GM19324 (cell line): ENCODE results near the gene C2CD4C.
"Not testable (repeated sequence)": the region's sequence is repeated elsewhere in the genome, so short reads cannot be mapped to it uniquely, and the experiment has no call there.

Experiments
- ATAC-seq: cut with Tn5 transposase; IDR thresholded peaks from one replicate; pipeline ENCODE4 v1.9.1; 2021; ENCODE audit warnings: mild to moderate bottlenecking, moderate library complexity; ENCODE audit not compliant: unreplicated experiment, low FRiP score

Gene C2CD4C

DNA sequence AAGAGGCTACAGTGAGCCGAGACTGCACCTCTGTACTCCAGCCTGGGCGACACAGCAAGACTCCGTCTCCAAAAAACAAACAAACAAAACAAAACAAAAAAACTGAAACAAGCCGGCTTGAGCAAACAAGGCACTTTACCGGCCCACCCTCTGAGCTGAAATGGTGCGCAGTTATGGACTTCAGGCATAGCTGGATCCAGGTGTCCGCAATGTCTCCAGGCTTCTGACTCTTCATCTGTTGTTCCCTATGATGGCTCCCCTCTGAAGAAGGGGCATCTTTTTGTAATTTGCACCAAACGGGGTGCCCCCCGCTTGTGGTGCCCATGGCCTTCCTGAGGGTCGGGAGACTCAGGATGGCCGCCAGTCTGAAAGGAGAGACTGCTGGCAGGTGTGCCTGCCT is 6.2 kb downstream of the C2CD4C start:
- ATAC-seq, result no peak

DNA sequence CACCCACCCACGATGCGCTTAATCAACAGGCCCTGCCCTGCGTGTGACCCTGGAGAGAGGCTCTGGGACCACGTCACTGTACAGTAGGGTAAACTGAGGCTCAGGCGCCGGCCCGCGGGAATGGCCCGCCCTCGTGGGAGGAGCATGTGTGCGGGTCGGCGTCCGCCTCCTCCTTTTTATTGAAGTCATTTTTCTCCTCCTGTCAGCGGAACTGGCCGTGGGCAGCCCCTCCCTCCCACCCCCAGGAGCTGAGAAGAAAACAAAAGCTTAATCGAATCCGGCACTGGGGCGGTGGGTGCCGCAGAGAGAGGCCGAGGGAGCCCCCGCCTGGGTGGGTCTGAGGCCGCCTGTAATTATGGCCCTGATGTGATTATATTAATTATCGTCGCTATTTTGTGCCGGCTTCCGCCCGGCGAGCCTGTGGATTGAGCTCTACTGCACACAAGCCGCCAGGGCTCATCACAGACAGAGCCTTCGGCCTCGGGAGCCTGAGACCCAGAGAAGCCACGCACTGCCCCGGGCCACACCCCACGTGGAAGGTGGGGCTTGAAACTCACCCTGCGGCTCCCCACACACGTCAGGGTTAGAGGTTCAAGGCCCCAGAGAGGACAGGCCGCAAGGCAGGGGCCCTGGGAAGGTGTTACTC is 7.0 kb downstream of the C2CD4C start:
- no peak for ATAC-seq

DNA sequence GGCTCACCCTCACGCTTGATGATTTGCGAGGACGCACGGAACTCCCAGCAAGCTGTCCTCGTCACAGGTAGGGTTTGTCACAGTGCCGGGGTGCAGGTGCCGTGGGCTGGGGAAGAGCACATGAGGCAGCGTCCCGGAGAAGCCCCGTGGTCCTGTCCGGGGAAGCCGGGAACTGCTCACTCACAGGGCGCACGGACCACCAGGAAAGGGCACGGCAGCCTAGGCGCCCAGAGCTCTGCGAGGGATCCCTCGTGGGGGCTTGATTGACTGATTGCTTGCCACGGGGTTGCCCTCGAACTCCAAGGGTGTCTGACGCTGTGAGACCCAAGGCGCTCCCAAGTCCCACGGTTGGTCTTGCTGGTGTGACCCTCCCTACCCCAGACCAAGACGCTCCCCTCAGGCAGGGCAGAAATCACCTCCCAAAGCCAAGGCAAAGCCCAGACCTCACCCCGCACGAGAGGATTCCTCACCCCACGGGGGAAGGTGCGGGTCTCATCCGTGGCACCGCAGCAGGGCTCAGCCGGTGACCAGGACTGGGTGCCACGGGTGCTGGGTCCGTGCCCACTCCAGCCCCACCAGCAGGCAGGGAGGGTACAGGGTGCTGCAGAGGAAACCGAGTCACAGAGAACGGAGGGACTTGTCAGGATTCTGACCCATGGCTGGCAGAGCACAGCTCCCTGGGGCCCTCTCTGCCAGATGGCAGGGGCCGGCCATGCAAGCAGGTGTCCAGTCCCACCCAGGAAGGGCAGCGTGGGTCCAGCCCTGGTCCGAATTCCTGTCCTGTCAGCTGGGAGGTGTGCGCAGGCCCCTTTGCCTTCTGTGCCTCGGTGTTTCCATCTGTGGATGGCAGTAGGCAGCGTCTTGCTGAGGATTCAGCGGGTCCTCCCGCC is 7.7 kb downstream of the C2CD4C start:
- no peak for ATAC-seq

DNA sequence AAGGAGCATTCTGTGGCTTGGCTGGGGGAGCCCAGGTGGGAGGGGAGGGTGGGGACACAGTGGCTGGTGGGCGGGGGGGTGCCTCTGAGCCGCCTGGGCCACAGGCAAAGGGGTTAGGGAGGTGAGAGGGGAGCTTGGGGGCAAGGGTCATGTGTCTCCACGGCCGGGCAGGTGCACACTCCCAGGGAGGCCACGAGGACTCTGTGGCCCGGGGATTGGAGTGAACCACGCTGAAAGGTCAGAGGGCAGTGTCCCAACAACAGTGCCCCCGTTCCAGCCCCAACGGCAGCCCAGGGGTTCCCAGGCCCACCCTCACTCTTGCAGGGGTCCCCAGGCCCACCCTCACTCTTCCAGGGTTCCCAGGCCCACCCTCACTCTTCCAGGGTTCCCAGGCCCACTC is 9.6 kb downstream of the C2CD4C start:
- no peak for ATAC-seq

DNA sequence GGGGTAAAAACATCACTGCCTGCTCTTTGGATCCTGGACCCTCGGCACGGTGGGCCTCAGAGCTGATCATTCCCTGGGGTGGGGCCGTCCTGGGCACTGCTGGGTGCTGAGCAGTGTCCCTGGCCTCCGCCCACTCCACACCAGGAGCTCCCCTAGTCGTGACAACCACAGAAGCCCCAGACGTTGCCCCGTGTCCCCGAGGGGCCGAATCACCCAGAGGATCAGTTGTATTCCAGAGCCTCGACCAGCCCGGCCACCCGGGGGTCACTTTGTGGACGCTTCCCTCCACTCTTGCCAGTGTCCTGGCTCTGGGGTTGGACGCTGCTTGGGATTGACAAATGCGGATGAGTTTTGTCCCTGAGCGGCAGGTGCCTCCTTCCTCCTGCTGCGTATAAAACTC is 10.2 kb downstream of the C2CD4C start:
- ATAC-seq, result no peak

DNA sequence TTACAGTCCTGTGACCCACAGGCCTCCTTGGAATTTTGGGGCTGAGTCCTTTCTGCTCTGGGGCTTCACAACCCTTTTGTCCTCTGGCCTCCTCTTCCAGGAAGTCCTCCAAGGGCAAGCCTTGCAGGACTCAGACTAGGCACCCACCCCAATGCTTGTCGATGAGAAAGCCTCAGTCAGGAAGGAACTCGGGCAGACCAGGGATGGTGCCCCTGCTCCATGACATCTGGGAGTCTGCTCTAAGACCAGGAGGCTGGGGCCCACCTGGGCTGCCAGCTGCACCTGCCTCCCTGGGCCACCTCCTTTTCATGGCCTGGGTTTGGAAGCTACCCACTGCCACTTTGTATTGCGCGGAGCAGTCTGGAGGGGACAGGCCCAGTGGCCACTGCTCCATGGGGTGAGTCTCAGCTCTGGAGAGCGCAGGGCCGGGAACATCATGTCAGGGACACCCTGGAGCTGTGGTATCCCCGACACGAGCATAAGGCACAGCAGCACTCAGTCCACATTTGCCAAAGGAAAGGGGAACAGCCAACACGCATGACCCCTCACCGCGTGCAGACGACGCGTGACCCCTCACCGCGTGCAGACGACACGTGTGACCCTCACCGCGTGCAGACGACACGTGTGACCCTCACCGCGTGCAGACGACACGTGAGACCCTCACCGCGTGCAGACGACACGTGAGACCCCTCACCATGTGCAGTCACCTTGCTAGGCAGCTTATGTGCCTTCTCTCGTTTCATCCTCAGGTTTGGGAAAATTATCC is 10.8 kb downstream of the C2CD4C start:
- no peak for ATAC-seq

DNA sequence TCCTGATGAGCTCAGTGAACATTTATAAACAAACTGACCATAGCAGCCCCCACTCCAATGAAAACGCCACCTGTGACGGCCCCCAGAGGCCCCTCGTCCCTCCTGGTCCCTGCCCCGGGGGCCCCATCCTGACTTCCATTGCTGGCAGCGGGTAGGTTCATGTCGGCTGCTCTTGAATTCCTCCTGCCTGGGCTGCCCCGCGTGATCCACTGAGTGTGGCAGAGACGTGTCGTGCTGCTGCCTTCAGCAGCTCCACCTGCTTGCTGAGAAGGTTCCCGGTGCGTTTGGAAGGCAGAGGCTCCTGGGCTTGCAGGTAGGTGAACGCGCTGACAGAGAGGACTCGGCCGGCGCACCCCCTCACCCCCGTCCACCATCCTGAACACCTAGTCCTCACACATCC is 11.6 kb downstream of the C2CD4C start:
- ATAC-seq, result no peak

DNA sequence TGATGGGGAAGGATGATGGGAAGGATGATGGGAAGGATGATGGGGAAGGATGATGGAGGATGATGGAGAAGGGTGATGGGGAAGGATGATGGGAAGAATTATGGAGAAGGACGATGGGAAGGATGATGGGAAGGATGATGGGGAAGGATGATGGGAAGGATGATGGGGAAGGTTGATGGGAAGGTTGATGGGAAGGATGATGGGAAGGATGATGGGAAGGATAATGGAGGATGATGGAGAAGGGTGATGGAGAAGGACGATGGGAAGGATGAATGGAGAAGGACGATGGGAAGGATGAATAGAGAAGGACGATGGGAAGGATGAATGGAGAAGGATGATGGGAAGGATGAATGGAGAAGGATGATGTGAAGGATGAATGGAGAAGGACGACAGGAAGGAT is 13.5 kb downstream of the C2CD4C start:
- ATAC-seq, result no peak

DNA sequence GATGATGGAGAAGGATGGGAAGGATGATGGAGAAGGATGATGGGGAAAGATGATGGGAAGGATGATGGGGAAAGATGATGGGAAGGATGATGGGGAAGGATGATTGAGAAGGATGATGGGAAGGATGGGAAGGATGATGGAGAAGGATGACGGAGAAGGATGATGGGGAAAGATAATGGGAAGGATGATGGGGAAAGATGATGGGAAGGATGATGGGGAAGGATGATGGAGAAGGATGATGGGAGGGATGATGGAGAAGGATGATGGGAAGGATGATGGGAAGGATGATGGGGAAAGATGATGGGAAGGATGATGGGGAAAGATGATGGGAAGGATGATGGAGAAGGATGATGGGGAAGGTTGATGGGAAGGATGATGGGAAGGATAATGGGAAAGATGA is 14.1 kb downstream of the C2CD4C start:
- ATAC-seq, result not testable (repeated sequence)

DNA sequence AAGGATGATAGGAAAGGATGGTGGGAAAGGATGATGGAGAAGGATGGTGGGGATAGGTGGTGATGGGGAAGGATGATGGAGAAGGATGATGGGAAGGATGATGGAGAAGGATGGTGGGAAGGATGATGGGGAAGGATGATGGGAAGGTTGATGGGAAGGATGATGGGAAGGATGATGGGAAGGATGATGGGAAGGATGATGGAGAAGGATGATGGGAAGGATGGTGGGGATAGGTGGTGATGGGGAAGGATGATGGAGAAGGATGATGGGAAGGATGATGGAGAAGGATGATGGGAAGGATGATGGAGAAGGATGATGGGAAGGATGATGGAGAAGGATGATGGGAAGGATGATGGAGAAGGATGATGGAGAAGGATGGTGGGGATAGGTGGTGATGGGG is 15.4 kb downstream of the C2CD4C start:
- not testable (repeated sequence) for ATAC-seq

DNA sequence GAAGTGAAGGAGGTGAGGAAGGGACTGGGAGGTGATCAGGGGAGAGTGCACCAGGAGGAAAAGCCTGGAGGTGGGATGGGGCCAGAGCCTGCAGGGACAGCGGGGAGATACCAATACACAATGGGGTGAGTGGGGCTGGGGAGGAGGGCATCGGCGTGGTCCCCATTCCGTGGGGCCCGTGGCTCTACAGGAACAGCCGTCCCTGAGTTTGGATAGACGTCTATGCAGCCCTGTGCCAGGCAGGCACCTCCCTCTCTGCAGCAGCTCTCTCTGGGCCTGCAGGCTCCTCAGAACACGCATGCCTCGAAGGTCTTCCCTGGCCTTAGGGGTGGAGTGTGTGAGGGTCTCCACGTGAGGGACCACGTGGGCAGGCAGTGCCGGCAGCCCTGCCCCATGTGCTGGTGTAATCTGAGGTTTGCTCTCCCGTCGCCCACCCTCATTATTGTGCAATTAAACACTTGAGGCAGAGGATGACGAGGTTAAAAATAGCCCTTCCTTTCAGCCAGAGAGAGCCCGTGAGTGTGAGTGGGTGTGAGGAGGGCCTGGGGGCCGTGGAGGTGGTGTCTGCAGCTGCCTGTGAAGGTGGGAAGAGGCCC is 16.5 kb downstream of the C2CD4C start:
- ATAC-seq, result no peak

DNA sequence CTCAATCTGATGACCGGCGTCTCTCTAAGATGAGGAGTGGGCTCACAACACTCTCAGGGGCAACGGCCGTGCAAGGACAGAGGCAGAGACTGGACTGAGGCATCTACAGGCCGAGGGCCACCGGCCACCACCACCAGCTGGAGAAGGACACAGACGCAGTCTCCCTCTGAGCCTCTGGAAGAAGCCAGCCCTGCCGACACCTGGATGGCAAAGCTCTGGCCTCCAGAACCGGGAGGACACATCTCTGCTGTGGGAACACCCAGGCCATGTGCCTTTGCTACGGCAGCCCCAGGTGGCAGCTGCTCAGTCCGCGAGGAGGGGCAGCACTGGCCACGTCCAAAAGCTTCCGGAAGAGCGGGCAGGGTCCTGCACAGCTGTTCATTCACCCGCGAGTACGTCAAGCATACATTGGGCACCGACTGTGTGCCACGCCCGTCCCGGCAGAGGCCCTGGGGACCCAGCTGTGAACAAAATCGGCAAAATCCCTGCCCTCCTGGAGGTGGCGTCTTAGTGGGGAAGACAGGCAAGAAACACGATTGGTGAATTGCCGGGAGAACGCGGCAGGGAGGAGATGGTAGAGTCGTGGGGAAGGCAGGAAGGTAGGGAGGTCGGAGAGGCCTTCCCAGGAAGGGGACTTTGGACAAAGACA is 17.1 kb downstream of the C2CD4C start:
- no peak for ATAC-seq

DNA sequence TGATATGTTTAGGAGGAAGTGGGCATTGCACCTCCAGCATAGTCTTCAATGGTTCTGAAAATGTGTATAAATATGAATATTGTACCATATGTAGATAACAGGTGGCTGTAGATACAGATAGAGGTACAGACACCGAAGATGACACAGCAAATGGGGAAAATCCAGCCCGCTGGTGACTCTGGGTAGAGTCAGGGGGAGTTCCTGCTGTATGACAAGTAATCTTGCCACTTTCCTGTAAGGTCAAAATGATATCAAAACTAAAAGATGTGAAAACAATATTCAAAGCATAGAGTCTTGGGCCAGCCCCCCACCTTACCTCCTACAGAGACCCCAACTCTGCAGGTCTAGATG is 17.8 kb downstream of the C2CD4C start:
- ATAC-seq, result no peak

DNA sequence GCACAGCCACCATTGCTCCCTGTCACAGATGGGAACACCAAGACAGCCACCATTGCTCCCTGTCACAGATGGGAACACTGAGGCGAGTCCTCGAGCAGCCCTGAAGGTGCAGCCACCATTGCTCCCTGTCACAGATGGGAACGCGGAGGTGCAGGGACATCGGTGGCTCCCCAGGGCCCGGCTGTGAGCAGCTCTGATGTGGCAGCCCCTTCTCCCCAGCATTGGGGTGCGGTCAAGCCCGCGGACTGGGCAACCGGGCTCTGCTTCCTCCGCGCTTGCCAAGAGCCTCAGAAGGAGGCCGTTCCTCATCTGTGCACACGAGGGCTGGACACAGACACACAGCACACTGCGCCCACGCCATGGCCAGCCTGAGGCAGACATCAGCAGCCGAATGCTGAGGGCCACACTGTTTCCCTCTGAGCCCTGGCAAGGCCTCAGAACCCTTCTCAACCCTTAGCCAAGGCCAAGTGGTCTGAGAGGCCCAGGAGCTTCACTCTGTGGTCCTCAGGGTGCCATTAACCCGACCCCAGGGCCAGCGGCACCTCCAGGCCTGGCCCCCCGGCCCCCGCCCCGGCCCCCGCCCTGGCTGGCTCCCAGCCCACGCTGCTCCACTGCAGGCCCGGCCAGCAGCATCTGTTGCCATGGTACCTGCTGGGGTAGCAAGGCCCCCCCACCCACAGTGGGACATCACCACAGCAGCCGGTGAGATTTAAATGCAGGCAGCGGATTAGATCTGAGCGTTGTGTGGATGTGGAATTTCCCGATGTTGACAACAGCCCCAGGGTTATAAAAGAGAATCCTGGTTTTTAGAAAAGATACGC is 18.4 kb downstream of the C2CD4C start:
- no peak for ATAC-seq

DNA sequence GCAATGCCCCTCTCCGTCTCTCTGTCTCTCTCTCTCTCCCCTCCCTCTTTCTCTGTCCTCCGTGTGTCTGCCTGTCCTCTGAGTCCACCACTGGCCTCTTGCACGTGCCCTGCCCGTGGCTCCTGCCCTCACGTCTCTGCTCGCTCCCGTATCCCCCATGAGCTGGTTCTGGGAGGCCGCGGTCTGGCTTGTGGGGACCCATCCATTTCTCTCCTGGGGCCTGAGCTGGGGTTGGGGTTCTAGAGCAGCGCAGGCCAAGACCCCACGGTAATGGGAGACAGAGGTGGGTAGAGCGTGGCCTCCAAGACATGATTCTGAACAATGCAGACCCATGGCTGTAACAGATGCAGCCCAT is 19.0 kb downstream of the C2CD4C start:
- no peak for ATAC-seq

DNA sequence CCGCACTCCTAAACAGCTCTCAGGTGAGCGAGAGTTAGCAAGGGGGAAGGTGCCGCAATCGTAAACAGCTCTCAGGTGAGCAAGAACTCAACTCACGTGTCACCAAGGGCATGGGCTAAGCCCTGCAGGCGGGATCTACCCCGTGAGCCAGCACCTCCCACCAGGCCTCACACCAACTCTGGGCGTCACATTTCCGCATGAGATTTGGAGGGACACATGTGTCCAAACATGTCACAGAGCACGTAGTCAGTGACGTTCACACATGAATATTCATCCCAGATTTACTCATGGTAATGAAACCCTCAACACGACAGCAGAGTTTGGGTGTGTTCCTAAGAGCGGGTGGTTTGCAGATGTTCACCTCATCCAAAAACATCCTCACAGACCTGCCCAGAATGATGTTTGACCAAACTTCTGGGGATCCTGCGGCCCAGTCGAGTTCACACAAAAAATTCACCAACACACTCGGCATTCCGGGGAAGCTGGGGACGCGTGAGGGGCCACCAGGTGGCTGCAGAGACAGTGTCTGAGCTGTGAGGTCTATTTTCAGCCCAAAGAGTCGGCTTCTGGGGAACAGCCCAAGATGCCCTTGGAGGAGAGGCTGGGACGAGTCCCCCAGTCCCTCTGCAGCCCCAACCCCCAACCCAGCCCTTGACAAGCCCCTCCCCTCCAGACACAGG is 19.6 kb downstream of the C2CD4C start:
- ATAC-seq, result no peak

DNA sequence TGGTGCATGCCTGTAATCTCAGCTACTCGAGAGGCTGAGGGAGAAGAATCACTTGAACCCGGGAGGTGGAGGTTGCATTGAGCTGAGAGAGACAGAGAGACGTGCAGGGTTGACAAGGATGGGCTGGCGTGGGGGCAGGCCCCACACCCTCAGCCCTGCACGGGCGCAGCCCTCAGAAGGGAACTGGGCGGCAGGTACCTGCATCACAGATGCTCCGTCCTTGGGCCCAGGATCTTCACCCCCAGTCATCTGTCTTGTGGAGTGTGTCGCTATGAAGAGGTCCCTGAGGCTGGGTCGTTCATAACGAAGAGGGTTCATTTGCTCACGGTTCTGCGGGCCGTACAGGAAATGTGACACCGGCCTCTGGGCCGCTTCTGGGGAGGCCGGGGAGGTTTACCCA is 20.3 kb downstream of the C2CD4C start:
- no peak for ATAC-seq

DNA sequence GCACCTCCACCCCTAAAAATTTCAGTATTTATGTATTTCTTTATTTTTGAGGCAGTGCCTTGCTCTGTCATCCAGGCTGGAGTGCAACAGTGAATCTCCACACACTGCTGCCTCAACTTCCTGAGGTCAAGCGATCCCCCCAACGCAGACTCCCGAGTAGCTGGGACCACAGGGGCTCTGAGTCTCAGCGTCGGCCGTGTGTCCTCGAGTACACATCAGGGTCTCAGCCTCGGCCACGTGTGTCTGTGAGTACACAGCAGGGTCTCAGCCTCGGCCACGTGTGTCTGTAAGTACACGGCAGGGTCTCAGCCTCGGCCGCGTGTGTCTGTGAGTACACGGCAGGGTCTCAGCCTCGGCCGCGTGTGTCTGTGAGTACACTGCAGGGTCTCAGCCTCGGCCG is 21.2 kb downstream of the C2CD4C start:
- no peak for ATAC-seq

DNA sequence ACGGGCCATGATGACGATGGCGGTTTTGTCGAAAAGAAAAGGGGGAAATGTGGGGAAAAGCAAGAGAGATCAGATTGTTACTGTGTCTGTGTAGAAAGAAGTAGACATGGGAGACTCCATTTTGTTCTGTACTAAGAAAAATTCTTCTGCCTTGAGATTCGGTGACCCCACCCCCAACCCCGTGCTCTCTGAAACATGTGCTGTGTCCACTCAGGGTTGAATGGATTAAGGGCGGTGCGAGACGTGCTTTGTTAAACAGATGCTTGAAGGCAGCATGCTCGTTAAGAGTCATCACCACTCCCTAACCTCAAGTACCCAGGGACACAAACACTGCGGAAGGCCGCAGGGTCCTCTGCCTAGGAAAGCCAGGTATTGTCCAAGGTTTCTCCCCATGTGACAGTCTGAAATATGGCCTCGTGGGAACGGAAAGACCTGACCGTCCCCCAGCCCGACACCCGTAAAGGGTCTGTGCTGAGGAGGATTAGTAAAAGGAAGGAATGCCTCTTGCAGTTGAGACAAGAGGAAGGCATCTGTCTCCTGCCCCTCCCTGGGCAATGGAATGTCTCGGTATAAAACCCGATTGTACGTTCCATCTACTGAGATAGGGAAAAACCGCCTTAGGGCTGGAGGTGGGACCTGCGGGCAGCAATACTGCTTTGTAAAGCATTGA is 22.2 kb downstream of the C2CD4C start:
- ATAC-seq, result not testable (repeated sequence)
